Femur (tissue), 1 donor: ENCODE data around the gene CCDC15.
"Not testable (repeated sequence)": the region's sequence is repeated elsewhere in the genome, so short reads cannot be mapped to it uniquely, and the experiment has no call there.

Source experiments
- DNase-seq: peaks from one replicate; pipeline ENCODE4 v3.0.0-alpha.2; 2017

Gene CCDC15

GRCh38 chr11:125001079-125001778 lies 47.2 kb downstream of the CCDC15 start:
- no peak for DNase-seq

GRCh38 chr11:125001849-125002248 lies 47.8 kb downstream of the CCDC15 start:
- DNase-seq: no peak

DNA sequence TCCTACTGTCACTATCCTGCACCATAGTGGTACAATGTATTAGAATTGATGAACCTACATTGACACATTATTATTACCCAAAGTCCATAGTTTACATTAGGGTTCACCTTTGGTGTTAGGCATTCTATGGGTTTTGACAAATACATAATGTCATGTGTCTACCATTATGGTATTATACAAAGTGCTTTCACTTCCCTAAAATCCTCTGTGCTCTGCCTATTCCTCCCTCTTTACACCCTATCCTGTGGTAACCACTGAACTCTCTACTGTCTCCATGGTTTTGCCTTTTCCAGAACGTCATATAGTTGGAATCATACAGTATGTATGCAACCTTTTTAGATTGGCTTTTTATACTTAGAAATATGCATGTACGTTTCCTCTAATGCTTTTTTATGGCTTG lies 51.5 kb downstream of the CCDC15 start:
- no peak for DNase-seq

GRCh38 chr11:125016413-125016812 lies 62.4 kb downstream of the CCDC15 start:
- no peak for DNase-seq

- DNase-seq: no peak
These were observed 66.3 kb downstream of the CCDC15 start for GRCh38 chr11:125020342-125020741.

DNA sequence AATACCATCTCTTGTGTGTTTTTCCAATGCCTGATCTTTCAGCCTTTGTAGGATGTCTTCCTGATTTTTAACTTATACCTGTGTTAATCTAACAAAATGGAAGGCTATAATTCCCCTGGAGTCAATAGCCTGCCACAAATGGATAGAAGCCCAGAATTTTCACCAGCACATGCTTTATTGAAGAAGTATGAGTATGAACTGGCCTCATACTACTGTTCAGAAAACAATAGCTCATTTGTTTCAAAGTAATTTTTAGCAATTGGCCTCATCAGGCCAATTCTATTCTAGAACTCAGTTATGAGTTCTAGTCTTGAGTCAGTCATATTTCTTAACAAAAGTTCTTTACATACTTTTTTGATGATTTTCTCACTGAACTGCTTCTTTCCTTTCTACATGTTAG lies 68.5 kb downstream of the CCDC15 start:
- DNase-seq: no peak

DNA sequence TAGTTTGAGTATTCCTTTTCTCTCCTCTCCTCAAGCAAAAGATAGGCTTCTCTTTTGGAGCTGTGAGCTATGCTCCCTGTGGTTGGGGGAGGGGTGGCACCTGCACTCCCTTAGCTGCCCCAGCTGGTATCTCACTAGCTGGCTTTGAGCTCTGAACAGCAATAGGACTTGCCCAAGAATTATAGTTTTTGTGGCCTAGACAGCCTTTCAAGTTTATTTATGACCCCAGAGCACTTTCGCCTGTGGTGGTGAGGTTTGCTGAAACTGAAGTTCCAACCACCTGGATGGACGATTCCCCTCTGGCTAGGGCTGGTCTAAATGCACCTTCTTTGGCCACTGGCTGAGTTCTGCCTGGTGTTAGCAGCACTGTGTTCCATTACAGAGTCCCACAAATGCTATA lies 72.0 kb downstream of the CCDC15 start:
- DNase-seq: no peak

DNA sequence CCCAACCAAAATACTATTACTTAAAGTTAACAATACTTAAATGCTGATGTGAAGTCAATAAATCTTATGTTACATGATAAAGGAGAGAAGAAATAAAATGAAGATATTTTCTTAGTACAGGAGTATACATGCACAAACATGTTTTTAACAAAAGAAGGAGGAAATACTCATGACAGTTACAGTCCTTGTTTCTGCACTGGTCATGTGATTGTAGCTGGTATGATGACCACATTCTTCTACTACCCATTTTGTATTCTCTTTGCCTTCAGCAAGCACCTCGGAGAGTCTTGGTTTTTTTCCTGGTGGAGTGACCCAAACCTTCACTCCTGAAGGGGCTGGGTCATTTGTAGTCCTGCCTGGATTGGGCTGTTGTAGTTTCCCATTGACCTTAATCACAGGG lies 75.4 kb downstream of the CCDC15 start:
- not testable (repeated sequence) for DNase-seq

DNA sequence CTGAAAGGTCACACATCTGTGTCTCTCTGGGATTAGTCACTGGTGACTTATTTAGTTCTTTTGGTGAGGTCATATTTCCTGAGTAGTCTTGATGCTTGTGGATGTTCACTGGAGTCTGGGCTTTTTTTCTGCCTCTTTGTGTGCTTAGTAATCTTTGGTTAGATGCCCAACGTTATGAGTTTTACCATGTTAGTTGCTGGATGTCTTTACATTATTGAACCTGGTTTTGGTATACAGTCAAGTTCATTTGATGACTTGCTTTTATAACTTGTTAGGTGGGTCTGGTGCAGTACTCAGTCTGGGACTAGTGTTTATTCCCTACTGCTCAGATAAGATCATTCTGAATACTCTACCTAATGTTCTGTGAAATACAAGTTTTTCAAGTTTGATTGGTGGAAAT lies 82.9 kb downstream of the CCDC15 start:
- no peak for DNase-seq

DNA sequence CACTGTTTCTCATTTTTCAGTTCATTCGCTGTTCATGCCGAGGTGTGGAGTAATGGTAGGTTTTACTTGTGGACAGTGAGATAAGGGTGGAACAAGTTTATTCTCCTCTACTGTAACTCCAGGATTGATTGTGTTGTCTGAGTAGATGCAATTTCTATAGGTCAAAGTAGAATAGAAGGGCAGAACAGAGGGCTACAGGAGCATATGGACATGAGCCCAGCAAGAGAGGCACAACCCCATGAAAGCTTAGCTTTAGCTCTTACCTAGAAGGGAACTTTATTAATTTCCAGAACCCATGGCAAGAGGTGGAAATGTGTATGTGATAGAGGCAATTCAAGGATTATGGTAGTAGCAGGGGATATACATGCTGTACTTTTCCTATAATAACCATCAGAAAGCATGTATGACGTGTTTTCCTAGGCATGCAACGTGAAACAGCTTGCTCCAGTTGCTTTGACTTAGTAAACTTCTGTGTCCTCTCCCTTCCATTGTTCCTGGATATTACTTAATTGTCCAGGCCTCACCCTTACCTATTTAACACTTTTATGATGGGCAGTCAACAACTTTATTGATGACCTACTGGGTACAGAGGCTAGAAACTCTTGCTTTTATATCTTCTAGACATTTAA lies 95.3 kb downstream of the CCDC15 start:
- no peak for DNase-seq

DNA sequence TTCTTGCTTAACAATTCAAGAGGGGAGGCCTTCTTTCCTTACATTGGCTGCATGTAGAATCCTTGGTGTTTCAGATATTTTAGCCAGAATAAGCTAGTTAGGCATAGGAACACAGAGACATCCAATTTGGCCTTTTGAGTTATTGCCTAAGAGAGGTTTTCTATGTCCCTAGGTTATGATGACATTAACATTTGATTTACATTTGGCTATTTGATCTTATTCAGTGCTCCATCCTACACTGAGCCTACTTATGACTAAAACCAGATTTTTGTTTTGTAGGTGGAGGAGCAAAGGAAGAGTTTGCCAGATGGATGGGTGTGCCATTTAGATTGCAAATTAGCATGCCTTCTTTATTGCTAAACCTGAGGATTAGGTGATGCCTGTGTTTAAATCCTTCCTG lies 98.0 kb downstream of the CCDC15 start:
- no peak for DNase-seq

DNA sequence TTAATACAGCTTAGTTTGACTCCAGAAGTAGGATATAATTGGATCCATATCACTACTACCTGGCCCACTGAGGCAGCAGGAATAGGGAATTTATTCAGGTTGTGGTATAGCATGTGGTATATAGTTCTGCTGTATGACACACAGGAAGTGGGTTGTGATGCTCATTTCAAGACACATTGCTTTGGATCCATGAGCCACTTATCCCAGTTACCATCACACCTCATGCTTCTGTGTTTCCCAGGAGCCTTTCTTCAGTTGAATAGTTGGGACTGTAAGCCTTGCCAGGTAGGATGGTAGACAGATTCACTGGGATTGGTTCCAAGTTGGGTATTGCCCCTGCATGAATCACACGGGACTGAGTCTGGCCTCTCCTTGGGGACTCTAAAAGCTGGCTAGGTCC lies 99.2 kb downstream of the CCDC15 start:
- DNase-seq: no peak

DNA sequence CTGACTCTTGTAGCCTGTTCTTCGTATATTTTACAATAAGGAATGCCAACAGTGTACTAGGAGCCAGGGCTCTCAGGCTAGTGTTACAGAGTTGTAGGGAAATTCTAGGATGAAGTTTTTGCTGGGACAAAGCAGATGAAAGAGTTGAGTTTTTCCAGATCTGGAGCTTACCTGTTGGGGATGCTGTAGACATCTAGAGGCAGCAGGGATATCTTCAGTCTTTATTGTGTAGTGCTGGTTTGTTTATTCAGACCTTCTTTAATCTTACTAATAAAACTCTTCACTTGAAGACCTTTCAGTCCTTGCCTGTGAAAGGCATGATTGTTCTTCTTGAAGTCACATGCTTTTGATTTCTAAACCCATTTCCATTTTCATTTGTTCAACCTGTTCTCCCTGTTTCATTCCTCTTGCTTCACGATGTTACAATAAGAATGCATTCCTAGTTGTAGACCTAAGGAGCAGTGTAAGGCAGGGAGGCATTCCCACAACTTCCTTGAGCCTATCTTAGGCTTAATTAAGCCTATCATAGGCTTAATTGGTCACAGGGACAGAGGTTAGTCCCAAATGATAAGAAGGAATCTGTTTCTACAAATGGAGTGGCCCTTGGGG lies 101.2 kb downstream of the CCDC15 start:
- DNase-seq: no peak

DNA sequence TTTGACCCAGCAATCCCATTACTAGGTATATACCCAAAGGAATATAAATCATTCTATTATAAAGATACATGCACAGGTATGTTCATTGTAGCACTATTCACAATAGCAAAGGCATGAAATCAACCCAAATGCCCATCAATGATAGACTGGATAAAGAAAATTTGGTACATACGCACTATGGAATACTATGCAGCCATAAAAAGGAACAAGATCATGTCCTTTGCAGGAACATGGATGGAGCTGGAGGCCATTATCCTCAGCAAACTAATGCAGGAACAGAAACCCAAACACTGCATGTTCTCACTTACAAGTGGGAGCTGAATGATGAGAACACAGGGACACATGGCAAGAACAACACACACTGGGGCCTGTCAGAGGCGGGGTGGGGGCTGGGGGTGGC lies 102.1 kb downstream of the CCDC15 start:
- not testable (repeated sequence) for DNase-seq

DNA sequence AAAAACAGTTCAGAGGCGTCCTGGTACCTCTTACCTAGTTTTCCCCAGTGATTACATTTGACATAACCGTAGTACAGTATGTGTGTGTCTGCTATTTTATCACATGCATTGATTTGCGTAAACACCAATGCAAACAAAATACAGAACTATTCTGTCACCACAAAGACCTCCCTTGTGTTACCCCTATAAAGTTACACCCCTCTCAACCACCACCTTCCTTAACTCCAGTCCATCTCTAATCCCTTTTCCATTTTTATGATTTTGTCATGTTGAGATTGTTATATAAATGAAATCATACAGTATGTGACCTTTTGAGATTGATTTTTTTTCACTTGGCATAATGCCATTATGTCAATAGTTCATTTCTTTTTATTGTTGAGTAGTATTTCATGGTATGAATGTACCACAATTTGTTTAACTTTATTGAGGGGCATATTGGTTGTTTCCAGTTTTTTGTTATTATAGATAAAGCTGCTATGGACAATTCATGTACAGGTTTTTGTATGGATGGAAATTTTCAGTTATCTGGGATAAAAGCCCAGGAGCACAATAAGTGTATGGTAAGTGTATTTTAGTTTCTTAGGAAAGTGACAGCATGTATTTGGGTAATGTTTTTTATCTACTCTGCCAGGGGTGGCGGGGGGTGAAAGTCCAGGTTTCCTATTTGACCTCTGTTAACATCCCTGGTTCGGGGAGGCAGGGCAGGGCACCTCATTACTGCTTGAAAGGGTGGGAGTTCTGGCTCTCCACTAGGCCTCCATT lies 103.1 kb downstream of the CCDC15 start:
- no peak for DNase-seq

GRCh38 chr11:125057693-125058016 lies 103.7 kb downstream of the CCDC15 start:
- DNase-seq: no peak

- no peak for DNase-seq
These were observed 107.3 kb downstream of the CCDC15 start for GRCh38 chr11:125061281-125061680.

GRCh38 chr11:125062218-125062930 lies 108.4 kb downstream of the CCDC15 start:
- no peak for DNase-seq

DNA sequence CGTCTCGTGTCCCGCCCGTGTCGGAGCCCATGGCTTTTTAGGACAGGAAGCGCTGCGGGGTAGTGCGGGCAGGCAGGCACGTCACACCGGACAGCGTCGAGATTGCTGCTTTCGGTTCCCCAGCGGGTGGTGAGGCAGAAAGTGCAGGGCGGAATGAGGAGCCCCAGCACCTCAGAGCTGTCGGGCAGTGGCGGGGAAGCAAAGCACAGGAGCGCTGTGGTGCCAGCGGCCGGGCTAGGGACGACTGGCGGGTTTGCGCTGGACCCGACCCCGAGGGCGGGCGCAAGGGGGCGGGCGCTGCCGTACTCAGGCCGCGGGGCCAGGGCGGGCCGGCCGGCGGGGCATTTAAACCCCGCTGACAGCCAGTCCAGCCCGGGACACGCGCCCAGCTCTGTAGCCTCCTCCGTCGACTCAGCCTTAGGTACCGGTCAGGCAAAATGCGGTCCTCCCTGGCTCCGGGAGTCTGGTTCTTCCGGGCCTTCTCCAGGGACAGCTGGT lies 109.0 kb downstream of the CCDC15 start, which contains the start of gene SLC37A2:
Gene SLC37A2 (plus strand): TSS at position 375 of the 498 bp plus-strand sequence. CDS start 63 bp downstream, at position 438.
- DNase-seq: peak; percentile 78

DNA sequence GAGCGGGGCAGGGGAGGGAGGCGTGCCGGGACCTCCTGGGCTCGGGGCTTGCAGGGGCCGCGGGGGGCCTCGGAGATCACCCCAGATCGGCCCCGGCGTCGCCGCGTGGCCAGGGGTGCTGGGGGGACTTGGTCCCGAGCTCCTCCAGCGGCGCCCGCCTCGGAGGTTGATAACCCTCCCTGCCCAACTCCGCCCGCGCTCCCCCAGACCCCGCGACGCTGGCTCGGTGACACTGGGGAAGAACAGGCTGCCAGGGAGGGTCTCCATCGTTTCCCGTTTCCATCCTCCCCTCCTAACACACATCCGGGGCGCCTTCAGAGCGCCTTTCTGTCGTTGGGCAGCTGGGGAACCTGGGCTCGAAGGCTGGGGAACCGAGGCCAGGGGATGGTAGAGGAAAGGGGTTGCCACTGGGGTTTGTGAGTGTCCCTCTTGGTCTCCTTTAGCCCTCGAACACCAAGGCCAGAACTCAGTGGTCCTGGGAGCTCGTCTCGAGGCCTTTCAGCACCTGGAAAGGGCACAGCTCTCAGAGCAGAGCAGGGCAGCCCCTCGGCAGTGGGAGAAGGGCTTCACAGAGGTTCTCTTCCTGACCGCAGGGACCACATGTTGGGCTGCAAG lies 109.5 kb downstream of the CCDC15 start:
- peak; percentile 18 for DNase-seq

- DNase-seq: no peak
These were observed 110.1 kb downstream of the CCDC15 start for GRCh38 chr11:125064070-125064469.

GRCh38 chr11:125068368-125068767 lies 114.4 kb downstream of the CCDC15 start:
- DNase-seq: no peak
